ENCODE measurements around the gene YPEL4. TPM values are rescaled to one million over a fixed set of nuclear protein-coding genes. Genes with fewer than 3 reads are reported as not detected.
A peak's percentile ranks its signal among the peaks of the same experiment; 100 is the strongest.

Gene YPEL4
- total RNA-seq, 1 donor from 2014 or later, result 0.09 TPM

- no peak overlapping the region for H3K4me3 ChIP-seq (ENCODE audit: insufficient read depth, low read depth, low read length)
- DNase-seq (ENCODE audit: low read depth) (no peak), FAIRE-seq (no peak)
- peaks cover 7% of the 10 kb centered on the region for H3K36me3 Mint-ChIP-seq (ENCODE audit: low read depth, unreplicated experiment)
- H3K9me3 Mint-ChIP-seq (ENCODE audit: unreplicated experiment), result no peaks in the 10 kb centered on the region
- H3K4me1 ChIP-seq (ENCODE audit: insufficient read depth, low read length), result peaks cover 9% of the 10 kb centered on the region
- H3K4me3 Mint-ChIP-seq (ENCODE audit: unreplicated experiment), result no peak overlapping the region
- H3K9ac ChIP-seq (ENCODE audit: low read length), result no peak overlapping the region
- no peaks in the 10 kb centered on the region for H3K27me3 Mint-ChIP-seq (ENCODE audit: low read depth, unreplicated experiment)
- H3K9me3 ChIP-seq (ENCODE audit: insufficient read depth, low read depth, low read length), result no peaks in the 10 kb centered on the region
- no peak for TF ChIP-seq EZH2 (IDR thresholded peaks at IDR 0.05; ENCODE audit: insufficient read depth, low read length)
- TF ChIP-seq, protein P1, sequence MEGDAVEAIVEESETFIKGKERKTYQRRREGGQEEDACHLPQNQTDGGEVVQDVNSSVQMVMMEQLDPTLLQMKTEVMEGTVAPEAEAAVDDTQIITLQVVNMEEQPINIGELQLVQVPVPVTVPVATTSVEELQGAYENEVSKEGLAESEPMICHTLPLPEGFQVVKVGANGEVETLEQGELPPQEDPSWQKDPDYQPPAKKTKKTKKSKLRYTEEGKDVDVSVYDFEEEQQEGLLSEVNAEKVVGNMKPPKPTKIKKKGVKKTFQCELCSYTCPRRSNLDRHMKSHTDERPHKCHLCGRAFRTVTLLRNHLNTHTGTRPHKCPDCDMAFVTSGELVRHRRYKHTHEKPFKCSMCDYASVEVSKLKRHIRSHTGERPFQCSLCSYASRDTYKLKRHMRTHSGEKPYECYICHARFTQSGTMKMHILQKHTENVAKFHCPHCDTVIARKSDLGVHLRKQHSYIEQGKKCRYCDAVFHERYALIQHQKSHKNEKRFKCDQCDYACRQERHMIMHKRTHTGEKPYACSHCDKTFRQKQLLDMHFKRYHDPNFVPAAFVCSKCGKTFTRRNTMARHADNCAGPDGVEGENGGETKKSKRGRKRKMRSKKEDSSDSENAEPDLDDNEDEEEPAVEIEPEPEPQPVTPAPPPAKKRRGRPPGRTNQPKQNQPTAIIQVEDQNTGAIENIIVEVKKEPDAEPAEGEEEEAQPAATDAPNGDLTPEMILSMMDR (IDR thresholded peaks at IDR 0.05; ENCODE audit: insufficient read depth, low read depth, low read length), result no peak
- H3K4me1 Mint-ChIP-seq (ENCODE audit: low read depth, unreplicated experiment), result peaks cover 5% of the 10 kb centered on the region
- peak overlapping the region; percentile 6 for H3K27ac Mint-ChIP-seq (ENCODE audit: unreplicated experiment)
- H3K4me2 ChIP-seq (ENCODE audit: low read length), result no peak overlapping the region
- peaks cover 20% of the 10 kb centered on the region for H3K36me3 ChIP-seq (ENCODE audit: insufficient read depth, low read length)
- peaks cover 30% of the 10 kb centered on the region for H3K79me2 ChIP-seq (ENCODE audit: insufficient read depth, low read length)
- no peak overlapping the region for H3K27ac ChIP-seq (ENCODE audit: low read depth, low read length)
- H4K20me1 ChIP-seq (ENCODE audit: insufficient read depth, low read length), result peaks cover 4% of the 10 kb centered on the region
- H3K27me3 ChIP-seq (ENCODE audit: insufficient read depth, low read length), result no peaks in the 10 kb centered on the region
- H2AFZ ChIP-seq (ENCODE audit: low read depth, low read length), result no peak overlapping the region
Measured at GRCh38 chr11:57662893-57663292, 13.2 kb upstream of the YPEL4 start.

DNA sequence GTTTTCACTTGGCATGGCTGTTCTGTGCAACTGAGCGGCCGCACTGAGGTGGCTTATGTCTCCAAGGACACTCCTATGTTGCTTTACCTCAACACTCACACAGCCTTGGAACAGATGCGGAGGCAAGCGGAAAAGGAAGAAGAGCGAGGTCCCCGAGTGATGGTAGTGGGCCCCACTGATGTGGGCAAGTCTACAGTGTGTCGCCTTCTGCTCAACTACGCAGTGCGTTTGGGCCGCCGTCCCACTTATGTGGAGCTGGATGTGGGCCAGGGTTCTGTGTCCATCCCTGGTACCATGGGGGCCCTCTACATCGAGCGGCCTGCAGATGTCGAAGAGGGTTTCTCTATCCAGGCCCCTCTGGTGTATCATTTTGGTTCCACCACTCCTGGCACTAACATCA is 10.0 kb upstream of the YPEL4 start:
- Mint-ChIP-seq H3K36me3 (ENCODE audit: low read depth, unreplicated experiment) (peaks cover 7% of the 10 kb centered on the region), H3K9me3 (ENCODE audit: unreplicated experiment) (no peaks in the 10 kb centered on the region), H3K4me1 (ENCODE audit: low read depth, unreplicated experiment) (peaks cover 2% of the 10 kb centered on the region), H3K4me3 (ENCODE audit: unreplicated experiment) (no peak overlapping the region), H3K27me3 (ENCODE audit: low read depth, unreplicated experiment) (no peaks in the 10 kb centered on the region), H3K27ac (ENCODE audit: unreplicated experiment) (no peak overlapping the region)
- Histone ChIP-seq H3K4me2 (ENCODE audit: low read length) (no peak overlapping the region), H3K36me3 (ENCODE audit: insufficient read depth, low read length) (peaks cover 20% of the 10 kb centered on the region), H3K79me2 (ENCODE audit: insufficient read depth, low read length) (peaks cover 34% of the 10 kb centered on the region), H2AFZ (ENCODE audit: low read depth, low read length) (no peak overlapping the region), H3K4me1 (ENCODE audit: insufficient read depth, low read length) (peaks cover 4% of the 10 kb centered on the region), H3K27me3 (ENCODE audit: insufficient read depth, low read length) (no peaks in the 10 kb centered on the region), H3K9me3 (ENCODE audit: insufficient read depth, low read depth, low read length) (no peaks in the 10 kb centered on the region), H4K20me1 (ENCODE audit: insufficient read depth, low read length) (peaks cover 4% of the 10 kb centered on the region), H3K27ac (ENCODE audit: low read depth, low read length) (no peak overlapping the region), H3K9ac (ENCODE audit: low read length) (no peak overlapping the region), H3K4me3 (ENCODE audit: insufficient read depth, low read depth, low read length) (no peak overlapping the region)
- FAIRE-seq (no peak), DNase-seq (ENCODE audit: low read depth) (no peak)
- TF ChIP-seq, protein P1 (IDR thresholded peaks at IDR 0.05; ENCODE audit: insufficient read depth, low read depth, low read length), result no peak
- TF ChIP-seq EZH2 (IDR thresholded peaks at IDR 0.05; ENCODE audit: insufficient read depth, low read length), result no peak

GRCh38 chr11:57658023-57658361 is 8.3 kb upstream of the YPEL4 start:
- Histone ChIP-seq H2AFZ (ENCODE audit: low read depth, low read length) (peak overlapping the region; percentile 81), H3K4me3 (ENCODE audit: insufficient read depth, low read depth, low read length) (peak overlapping the region; percentile 94), H4K20me1 (ENCODE audit: insufficient read depth, low read length) (peaks cover 4% of the 10 kb centered on the region), H3K4me1 (ENCODE audit: insufficient read depth, low read length) (peaks cover 4% of the 10 kb centered on the region), H3K79me2 (ENCODE audit: insufficient read depth, low read length) (peaks cover 34% of the 10 kb centered on the region), H3K27me3 (ENCODE audit: insufficient read depth, low read length) (no peaks in the 10 kb centered on the region), H3K9ac (ENCODE audit: low read length) (peak overlapping the region; percentile 92), H3K4me2 (ENCODE audit: low read length) (peak overlapping the region; percentile 94), H3K9me3 (ENCODE audit: insufficient read depth, low read depth, low read length) (no peaks in the 10 kb centered on the region), H3K27ac (ENCODE audit: low read depth, low read length) (peak overlapping the region; percentile 37), H3K36me3 (ENCODE audit: insufficient read depth, low read length) (peaks cover 20% of the 10 kb centered on the region)
- TF ChIP-seq EZH2 (IDR thresholded peaks at IDR 0.05; ENCODE audit: insufficient read depth, low read length), result no peak
- TF ChIP-seq, protein P1 (IDR thresholded peaks at IDR 0.05; ENCODE audit: insufficient read depth, low read depth, low read length), result no peak
- Mint-ChIP-seq H3K4me3 (ENCODE audit: unreplicated experiment) (peak overlapping the region; percentile 99), H3K4me1 (ENCODE audit: low read depth, unreplicated experiment) (peaks cover 5% of the 10 kb centered on the region), H3K36me3 (ENCODE audit: low read depth, unreplicated experiment) (peaks cover 7% of the 10 kb centered on the region), H3K9me3 (ENCODE audit: unreplicated experiment) (no peaks in the 10 kb centered on the region), H3K27me3 (ENCODE audit: low read depth, unreplicated experiment) (no peaks in the 10 kb centered on the region), H3K27ac (ENCODE audit: unreplicated experiment) (peak overlapping the region; percentile 96)
- DNase-seq (ENCODE audit: low read depth) (no peak), FAIRE-seq (no peak)
